GM18861 (cell line): ENCODE data around the gene ABCC5.

Experiments
- ATAC-seq: cut with Tn5 transposase; IDR thresholded peaks from one replicate; pipeline ENCODE4 v1.9.1; 2021; ENCODE audit not compliant: unreplicated experiment

The ABCC5 gene

GRCh38 chr3:183930086-183930485 is 87.6 kb downstream of the ABCC5 start:
- ATAC-seq = no peak

GRCh38 chr3:183927059-183927458 is 90.6 kb downstream of the ABCC5 start:
- no peak for ATAC-seq

- no peak for ATAC-seq
These were observed 92.7 kb downstream of the ABCC5 start for GRCh38 chr3:183924956-183925355.

- no peak for ATAC-seq
These were observed 93.1 kb downstream of the ABCC5 start for GRCh38 chr3:183924543-183924942.

- no peak for ATAC-seq
These were observed 95.3 kb downstream of the ABCC5 start for GRCh38 chr3:183922421-183922820.

- no peak for ATAC-seq
These were observed 96.6 kb downstream of the ABCC5 start for GRCh38 chr3:183921096-183921495.

GRCh38 chr3:183920416-183920815 is 97.3 kb downstream of the ABCC5 start:
- no peak for ATAC-seq

- no peak for ATAC-seq
These were observed 99.5 kb downstream of the ABCC5 start for GRCh38 chr3:183918178-183918577.

- ATAC-seq = no peak
These were observed 99.9 kb downstream of the ABCC5 start for GRCh38 chr3:183917776-183918175.

GRCh38 chr3:183914856-183915255 is 102.8 kb downstream of the ABCC5 start:
- ATAC-seq = no peak

- no peak for ATAC-seq
These were observed 104.1 kb downstream of the ABCC5 start for GRCh38 chr3:183913580-183913920.

- no peak for ATAC-seq
These were observed 104.6 kb downstream of the ABCC5 start for GRCh38 chr3:183912895-183913579.

GRCh38 chr3:183911763-183912506 is 105.7 kb downstream of the ABCC5 start:
- ATAC-seq = no peak

GRCh38 chr3:183911087-183911486 is 106.6 kb downstream of the ABCC5 start:
- no peak for ATAC-seq

GRCh38 chr3:183909030-183909600 is 108.6 kb downstream of the ABCC5 start:
- no peak for ATAC-seq

- no peak for ATAC-seq
These were observed 109.8 kb downstream of the ABCC5 start for GRCh38 chr3:183907911-183908331.

- no peak for ATAC-seq
These were observed 110.5 kb downstream of the ABCC5 start for GRCh38 chr3:183907176-183907575.

GRCh38 chr3:183906234-183906921 is 111.3 kb downstream of the ABCC5 start:
- ATAC-seq = no peak

- ATAC-seq = no peak
These were observed 112.6 kb downstream of the ABCC5 start for GRCh38 chr3:183904833-183905780.

GRCh38 chr3:183898028-183898431 is 119.7 kb downstream of the ABCC5 start:
- ATAC-seq = no peak

- ATAC-seq = no peak
These were observed 120.1 kb downstream of the ABCC5 start for GRCh38 chr3:183897606-183898005.
